Sigmoid colon (tissue), 7 donors: Measurements from ENCODE around the gene SDF2. TPM values are rescaled to one million over a fixed set of nuclear protein-coding genes. Genes with fewer than 3 reads are reported as not detected.
"Not testable (repeated sequence)": the region's sequence is repeated elsewhere in the genome, so short reads cannot be mapped to it uniquely, and the experiment has no call there.

Source experiments
- DNase-seq: peaks from one replicate; pipeline ENCODE4 v3.0.0-alpha.2; 2019
- H3K27ac ChIP-seq, 4 donors: fragments of 200-600 bp; sonication (generic); one replicate each; pipeline ENCODE4 v1.5.1; 2016 to 2019; ENCODE audit warnings: mild to moderate bottlenecking in 1 of 4
- H3K27me3 ChIP-seq, 3 donors: fragments of 200-600 bp; sonication (generic); one replicate each; pipeline ENCODE4 v1.5.1; 2019; ENCODE audit warnings: mild to moderate bottlenecking in 1 of 3
- H3K36me3 ChIP-seq, 4 donors: fragments of 200-600 bp; sonication (generic); one replicate each; pipeline ENCODE4 v1.5.1; 2016 to 2019
- H3K4me1 ChIP-seq, 4 donors: fragments of 200-600 bp; sonication (generic); one replicate each; pipeline ENCODE4 v1.5.1; 2017 to 2019
- H3K4me3 ChIP-seq, 4 donors: fragments of 200-600 bp; sonication (generic); one replicate each; pipeline ENCODE4 v1.5.1; 2017 to 2019; ENCODE audit warnings: mild to moderate bottlenecking in 2 of 4, moderate library complexity in 1 of 4
- H3K9me3 ChIP-seq, 4 donors: fragments of 200-600 bp in 3 of 4; sonication (generic) in 3 of 4; one replicate each; pipeline versions ENCODE4 v1.5.1 to v1.6.1; 2013 to 2019
- EP300 ChIP-seq, 4 donors: sonication (generic); formaldehyde crosslinking; IDR thresholded peaks; one replicate each; pipeline ENCODE4 v1.6.1; 2017; ENCODE audit warnings: antibody characterized with exemption in 4 of 4
- POLR2A ChIP-seq, 2 donors: fragments of 450-650 bp; IDR thresholded peaks; one replicate each; pipeline ENCODE4 v1.6.1; 2016; ENCODE audit warnings: antibody characterized with exemption in 2 of 2, mild to moderate bottlenecking in 2 of 2, moderate library complexity in 2 of 2
- POLR2AphosphoS5 ChIP-seq, 4 donors: sonication (generic); formaldehyde crosslinking; IDR thresholded peaks; one replicate each; pipeline ENCODE4 v1.6.1; 2017; ENCODE audit warnings: antibody characterized with exemption in 4 of 4
- WGBS, 2 donors: extraction: QIAGEN DNeasy Blood & Tissue Kit; methylation state at CpG; one replicate each; pipeline ENCODE4 v1.1.7; 2013; 5-methylcytosine and 5-hydroxymethylcytosine counted together
- intact Hi-C: fragments of 100-400 bp; cut with DNase I; formaldehyde crosslinking; loops from one replicate; pipeline ENCODE4 v1.15.1; 2023
- polyA plus RNA-seq, 3 donors: library from polyadenylated mRNA; stranded (reverse); fragments of 200-250 nt; gene quantifications; one replicate each; pipeline ENCODE4 v1.2.3, GENCODE V29; 2013
- total RNA-seq, 4 donors: library from RNA; depleted of rRNA; stranded (reverse); fragments of >200 nt; gene quantifications; one replicate each; pipeline ENCODE4 v1.1.0, GENCODE V29; 2016
- TF ChIP-seq, protein P1 (sequence below), 4 experiments: fragments of 450-650 bp in 3 of 4; fragments of 200-600 bp in 1 of 4; IDR thresholded peaks; one replicate each; pipeline ENCODE4 v1.5.1; 2016 to 2019; ENCODE audit warnings: antibody characterized with exemption in 4 of 4, mild to moderate bottlenecking in 3 of 4, moderate library complexity in 2 of 4
- donor health status: healthy with polysubstance abuse.
- donor health status: Bipolar disorder and iron deficiency.
- donor health status: healthy.

Gene SDF2
- total and polyA plus RNA-seq, 7 donors = 41.8 to 61.8 (median 51.0) TPM

DNA sequence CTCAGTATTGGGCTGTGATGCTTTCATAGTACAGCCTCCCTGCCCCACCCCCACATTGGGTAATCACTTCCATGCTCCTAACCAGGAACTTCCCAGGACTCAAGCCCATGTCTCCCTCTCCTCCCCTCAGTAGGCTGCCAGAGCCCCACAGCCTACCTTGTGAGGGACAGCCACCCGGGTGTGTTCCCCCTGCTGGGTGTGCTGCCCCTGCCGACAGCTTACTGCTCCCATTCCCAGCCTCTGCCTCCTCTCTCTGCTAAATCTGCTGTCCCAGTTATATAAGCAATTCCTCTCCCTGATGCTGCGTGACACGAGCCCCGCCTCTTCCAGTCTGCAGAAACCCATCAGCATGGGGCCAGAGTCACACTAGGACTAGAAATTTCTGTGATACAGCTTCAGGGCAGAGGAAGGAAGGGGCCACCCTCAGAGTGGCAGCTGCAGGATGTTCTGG, 47.8 kb downstream of the SDF2 start, which contains the start of gene RSKR:
Gene RSKR, minus strand, starts transcription at position 255 of the 451 bp plus-strand sequence. Its CDS starts 24 bp downstream, at position 231.
- Histone ChIP-seq H3K9me3 (no peaks in the 10 kb centered on the region), H3K4me1 (no peaks in the 10 kb centered on the region), H3K4me3 (no peak within 1 kb of the TSS), H3K27ac (no peak within 1 kb of the TSS), H3K36me3 (peaks cover 29 to 69% (median 44%) of the 10 kb centered on the region in 4 donors), H3K27me3 (no peaks in the 10 kb centered on the region)
- intact Hi-C loops = loop anchor here (1.0 to 5.0 kb wide), 2 partner anchors 62 to 120 kb away; partner anchors contain the start of gene UNC119
- 68 to 88% methylated on average over 5 of the region's 5 CpGs for WGBS, 2 donors
- no peak for TF ChIP-seq POLR2A (IDR thresholded peaks at IDR 0.05)
- TF ChIP-seq POLR2AphosphoS5 (IDR thresholded peaks at IDR 0.05) = no peak
- TF ChIP-seq, protein P1, sequence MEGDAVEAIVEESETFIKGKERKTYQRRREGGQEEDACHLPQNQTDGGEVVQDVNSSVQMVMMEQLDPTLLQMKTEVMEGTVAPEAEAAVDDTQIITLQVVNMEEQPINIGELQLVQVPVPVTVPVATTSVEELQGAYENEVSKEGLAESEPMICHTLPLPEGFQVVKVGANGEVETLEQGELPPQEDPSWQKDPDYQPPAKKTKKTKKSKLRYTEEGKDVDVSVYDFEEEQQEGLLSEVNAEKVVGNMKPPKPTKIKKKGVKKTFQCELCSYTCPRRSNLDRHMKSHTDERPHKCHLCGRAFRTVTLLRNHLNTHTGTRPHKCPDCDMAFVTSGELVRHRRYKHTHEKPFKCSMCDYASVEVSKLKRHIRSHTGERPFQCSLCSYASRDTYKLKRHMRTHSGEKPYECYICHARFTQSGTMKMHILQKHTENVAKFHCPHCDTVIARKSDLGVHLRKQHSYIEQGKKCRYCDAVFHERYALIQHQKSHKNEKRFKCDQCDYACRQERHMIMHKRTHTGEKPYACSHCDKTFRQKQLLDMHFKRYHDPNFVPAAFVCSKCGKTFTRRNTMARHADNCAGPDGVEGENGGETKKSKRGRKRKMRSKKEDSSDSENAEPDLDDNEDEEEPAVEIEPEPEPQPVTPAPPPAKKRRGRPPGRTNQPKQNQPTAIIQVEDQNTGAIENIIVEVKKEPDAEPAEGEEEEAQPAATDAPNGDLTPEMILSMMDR (IDR thresholded peaks at IDR 0.05) = no peak
- no peak for TF ChIP-seq EP300 (IDR thresholded peaks at IDR 0.05)
- DNase-seq = no peak

DNA sequence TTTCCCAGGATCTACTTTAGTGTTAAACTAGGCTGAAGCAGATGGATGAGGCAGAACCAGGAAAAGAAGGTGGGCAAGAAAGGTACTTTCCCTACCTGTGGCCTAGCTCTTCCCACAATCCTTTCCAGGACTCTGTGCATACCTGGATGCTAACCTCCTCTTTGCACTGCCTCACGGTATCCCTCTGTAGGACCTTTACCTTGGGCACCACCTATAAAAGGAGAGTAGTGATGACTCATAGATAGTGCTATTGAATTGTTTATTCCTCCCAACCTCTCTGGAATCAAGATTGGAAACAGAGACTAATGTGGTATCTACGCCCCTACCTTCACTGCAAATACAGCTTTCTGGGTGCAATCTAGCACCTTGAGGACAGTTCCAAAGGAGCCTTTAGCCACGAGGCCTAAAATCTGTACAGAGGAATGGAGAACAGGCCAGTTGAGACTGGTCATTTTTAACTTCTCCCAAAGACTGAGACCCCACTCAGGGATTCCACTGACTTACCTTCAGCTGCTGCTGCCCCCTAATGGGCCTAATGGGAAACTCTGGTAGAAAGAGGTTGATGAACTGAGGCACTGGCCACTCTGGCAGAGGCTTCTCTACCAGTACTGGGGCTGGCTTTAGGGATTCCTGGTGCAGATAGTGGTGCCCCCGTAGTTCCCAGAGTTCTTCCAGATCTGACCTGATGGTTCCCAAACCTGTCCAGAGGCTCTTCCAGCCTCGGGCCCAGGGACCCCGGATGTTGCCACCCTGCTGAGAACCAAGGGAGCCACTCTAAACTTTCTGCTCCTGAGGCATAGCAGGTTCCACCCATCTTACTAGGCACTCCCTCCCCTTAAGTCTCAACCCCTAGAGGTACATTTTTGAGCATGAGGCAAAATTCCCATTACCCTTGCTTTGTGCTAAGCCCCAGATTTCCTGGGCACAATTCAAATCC, 48.5 kb downstream of the SDF2 start:
- 81 to 87% methylated on average over 6 of the region's 6 CpGs for WGBS, 2 donors
- Histone ChIP-seq H3K4me3 (no peak overlapping the region), H3K36me3 (peaks cover 22 to 61% (median 37%) of the 10 kb centered on the region in 4 donors), H3K4me1 (no peaks in the 10 kb centered on the region), H3K9me3 (no peaks in the 10 kb centered on the region), H3K27me3 (no peaks in the 10 kb centered on the region), H3K27ac (no peak overlapping the region)
- intact Hi-C loops = loop anchor here (1.0 to 5.0 kb wide), 2 partner anchors 61 to 119 kb away; partner anchors contain the start of gene UNC119
- DNase-seq = no peak
- TF ChIP-seq, protein P1 (IDR thresholded peaks at IDR 0.05) = peak; percentile 21 to 72 (median 48)
- no peak for TF ChIP-seq POLR2A (IDR thresholded peaks at IDR 0.05)
- no peak for TF ChIP-seq EP300 (IDR thresholded peaks at IDR 0.05)
- no peak for TF ChIP-seq POLR2AphosphoS5 (IDR thresholded peaks at IDR 0.05)

DNA sequence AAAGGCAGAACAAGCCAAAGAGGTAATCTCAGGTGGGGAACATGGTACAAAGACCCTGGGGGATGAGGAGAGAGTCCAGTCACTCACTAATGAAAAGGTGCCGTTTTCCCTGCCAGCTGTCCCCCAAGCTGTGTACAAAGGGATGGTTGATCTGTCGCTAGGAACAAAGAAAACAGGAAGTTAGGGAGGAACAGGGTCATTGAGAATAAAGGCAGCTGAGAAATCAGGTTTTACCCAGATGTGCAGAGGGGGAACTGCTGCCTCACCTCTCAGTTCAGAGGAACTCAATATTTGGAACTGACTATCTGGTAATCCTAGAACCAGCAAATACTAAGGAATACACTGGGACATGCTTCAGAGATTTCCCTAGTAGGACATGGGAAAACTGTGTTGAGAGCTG, 49.2 kb downstream of the SDF2 start:
- no peaks in the 10 kb centered on the region for H3K27me3 ChIP-seq
- H3K27ac ChIP-seq = no peak overlapping the region
- no peak for TF ChIP-seq POLR2A (IDR thresholded peaks at IDR 0.05)
- no peak for TF ChIP-seq EP300 (IDR thresholded peaks at IDR 0.05)
- TF ChIP-seq POLR2AphosphoS5 (IDR thresholded peaks at IDR 0.05) = no peak
- TF ChIP-seq, protein P1 (IDR thresholded peaks at IDR 0.05) = no peak
- WGBS, 2 donors = 30 to 32% methylated on average over 2 of the region's 2 CpGs
- no peak overlapping the region for H3K4me3 ChIP-seq
- H3K4me1 ChIP-seq = no peaks in the 10 kb centered on the region
- no peak for DNase-seq
- peaks cover 21 to 55% (median 30%) of the 10 kb centered on the region in 4 donors for H3K36me3 ChIP-seq
- intact Hi-C loops = loop anchor here (5.0 kb wide), 1 partner anchor 60 kb away; the partner anchor contains the start of gene UNC119
- H3K9me3 ChIP-seq = no peaks in the 10 kb centered on the region

DNA sequence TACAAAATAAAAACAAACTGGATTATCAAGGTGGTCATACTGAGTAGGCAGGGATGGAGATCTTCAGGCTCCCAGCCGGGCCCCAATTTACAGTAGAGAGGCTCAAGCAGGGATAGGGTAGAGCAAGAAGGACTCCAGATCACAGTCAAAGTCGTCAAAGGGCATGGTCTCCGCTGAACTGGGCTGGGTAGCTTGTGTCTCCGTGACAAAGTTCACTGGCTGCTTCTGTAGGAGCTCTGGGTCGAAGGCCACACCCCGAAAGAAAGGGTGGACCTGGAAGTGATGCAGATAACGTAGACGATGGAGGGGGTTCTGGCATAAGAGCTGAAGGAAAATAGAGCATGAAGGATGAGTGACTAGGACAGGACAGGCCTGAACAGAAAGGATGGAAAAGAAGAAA, 51.3 kb downstream of the SDF2 start:
- Histone ChIP-seq H3K4me1 (no peaks in the 10 kb centered on the region), H3K27me3 (no peaks in the 10 kb centered on the region), H3K36me3 (peaks cover 6 to 33% (median 11%) of the 10 kb centered on the region in 4 donors), H3K27ac (no peak overlapping the region), H3K4me3 (no peak overlapping the region), H3K9me3 (no peaks in the 10 kb centered on the region)
- TF ChIP-seq, protein P1 (IDR thresholded peaks at IDR 0.05) = no peak
- TF ChIP-seq POLR2A (IDR thresholded peaks at IDR 0.05) (no peak), EP300 (IDR thresholded peaks at IDR 0.05) (no peak), POLR2AphosphoS5 (IDR thresholded peaks at IDR 0.05) (no peak)
- intact Hi-C loops = loop anchor here (5.0 kb wide), 1 partner anchor 58 kb away; the partner anchor contains the start of gene UNC119
- WGBS, 2 donors = 35 to 79% methylated on average over 8 of the region's 8 CpGs
- no peak for DNase-seq

DNA sequence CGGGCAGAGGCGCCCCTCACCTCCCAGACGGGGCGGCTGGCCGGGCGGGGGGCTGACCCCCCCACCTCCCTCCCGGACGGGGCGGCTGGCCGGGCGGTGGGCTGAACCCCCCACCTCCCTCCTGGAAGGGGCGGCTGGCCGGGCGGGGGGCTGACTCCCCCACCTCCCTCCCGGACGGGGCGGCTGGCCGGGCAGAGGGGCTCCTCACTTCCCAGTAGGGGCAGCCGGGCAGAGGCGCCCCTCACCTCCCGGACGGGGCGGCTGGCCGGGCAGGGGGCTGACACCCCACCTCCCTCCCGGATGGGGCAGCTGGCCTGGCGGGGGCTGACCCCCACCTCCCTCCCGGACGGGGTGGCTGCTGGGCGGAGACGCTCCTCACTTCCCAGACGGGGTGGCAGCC, 57.7 kb downstream of the SDF2 start:
- DNase-seq, H3K9me3 ChIP-seq, H3K27ac ChIP-seq, H3K4me3 ChIP-seq, H3K27me3 ChIP-seq, intact Hi-C loops, H3K36me3 ChIP-seq: not testable (repeated sequence)
- H3K4me1 ChIP-seq = peaks cover 2 to 10% (median 7%) of the 10 kb centered on the region in 4 donors
- 95% methylated on average over 31 of the region's 31 CpGs for WGBS, 2 donors
